Activated T-helper 2 cell treated with anti-CD3 and anti-CD28 coated beads, Interferon-gamma antibody, Interleukin-2, Interleukin-4, amounts not matched to agents 10 μg/mL and 5 μg/mL and 100 μg/mL, durations not matched to agents 14 hours and 24 hours and 36 hours (primary cell): ENCODE data around the gene RBM5. TPM values are rescaled to one million over a fixed set of nuclear protein-coding genes. Genes with fewer than 3 reads are reported as not detected.

Experiments used
- DNase-seq: peaks from one replicate; pipeline ENCODE4 v3.0.0; 2021; ENCODE audit warnings: low spot score
- H3K27ac Mint-ChIP-seq: one replicate; pipeline ENCODE4 v1.8.0; 2021; ENCODE audit warnings: mixed read lengths
- H3K27me3 Mint-ChIP-seq: one replicate; pipeline ENCODE4 v1.8.0; 2021; ENCODE audit warnings: low read depth, mixed read lengths
- H3K36me3 Mint-ChIP-seq: one replicate; pipeline ENCODE4 v1.8.0; 2021; ENCODE audit warnings: low read depth, mixed read lengths
- H3K4me1 Mint-ChIP-seq: one replicate; pipeline ENCODE4 v1.8.0; 2021; ENCODE audit warnings: low read depth, mixed read lengths
- H3K4me3 Mint-ChIP-seq: one replicate; pipeline ENCODE4 v1.8.0; 2021; ENCODE audit warnings: low read depth, mild to moderate bottlenecking, moderate library complexity, mixed read lengths
- H3K9me3 Mint-ChIP-seq: one replicate; pipeline ENCODE4 v1.8.0; 2021; ENCODE audit warnings: mixed read lengths
- intact Hi-C: fragments of 100-400 bp; cut with micrococcal nuclease; formaldehyde crosslinking; loops from one replicate; pipeline ENCODE4 v1.15.1; 2023
- total RNA-seq: library from RNA; stranded (reverse); gene quantifications from 2 replicates; pipeline ENCODE4 v1.2.3, GENCODE V29; 2022

Gene RBM5
- total RNA-seq, 1 donor from 2014 or later = 139 TPM

DNA sequence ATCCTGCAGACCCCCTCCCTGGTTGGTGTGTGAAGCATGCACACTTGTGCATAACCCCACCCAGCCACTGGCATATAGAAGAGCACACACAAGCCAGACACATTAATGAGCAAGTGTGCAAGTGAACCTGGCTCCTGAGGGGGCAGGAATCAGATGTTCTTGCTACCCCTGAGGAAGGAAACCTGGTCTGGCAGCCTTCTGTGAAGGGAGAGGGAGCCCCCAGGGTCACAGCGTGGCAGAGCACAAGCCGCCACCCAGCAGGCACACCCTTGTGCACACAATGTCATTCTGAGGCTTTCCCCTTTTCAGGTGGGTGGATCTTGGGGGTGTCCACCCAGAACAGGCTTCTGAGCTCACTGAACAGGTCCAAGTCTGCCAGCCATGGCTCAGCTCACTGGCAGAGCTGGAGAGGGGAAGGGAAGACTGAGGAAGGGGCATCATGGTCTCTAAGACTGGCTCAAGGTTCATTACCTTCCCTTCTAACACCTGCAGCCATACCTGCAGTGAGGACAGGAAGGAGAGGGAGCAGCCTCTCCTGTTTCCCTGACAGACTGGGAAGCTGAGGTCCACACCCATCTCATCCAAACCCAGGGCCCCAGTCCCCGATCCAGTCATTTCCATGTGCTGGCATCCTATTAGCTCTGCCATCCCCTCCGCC is 34.8 kb downstream of the RBM5 start:
- peaks cover 11% of the 10 kb centered on the region for H3K36me3 Mint-ChIP-seq
- intact Hi-C loops = no loop called here
- H3K27me3 Mint-ChIP-seq = no peaks in the 10 kb centered on the region
- H3K9me3 Mint-ChIP-seq = no peaks in the 10 kb centered on the region
- H3K27ac Mint-ChIP-seq = no peak overlapping the region
- H3K4me3 Mint-ChIP-seq = no peak overlapping the region
- no peak for DNase-seq
- H3K4me1 Mint-ChIP-seq = no peaks in the 10 kb centered on the region

DNA sequence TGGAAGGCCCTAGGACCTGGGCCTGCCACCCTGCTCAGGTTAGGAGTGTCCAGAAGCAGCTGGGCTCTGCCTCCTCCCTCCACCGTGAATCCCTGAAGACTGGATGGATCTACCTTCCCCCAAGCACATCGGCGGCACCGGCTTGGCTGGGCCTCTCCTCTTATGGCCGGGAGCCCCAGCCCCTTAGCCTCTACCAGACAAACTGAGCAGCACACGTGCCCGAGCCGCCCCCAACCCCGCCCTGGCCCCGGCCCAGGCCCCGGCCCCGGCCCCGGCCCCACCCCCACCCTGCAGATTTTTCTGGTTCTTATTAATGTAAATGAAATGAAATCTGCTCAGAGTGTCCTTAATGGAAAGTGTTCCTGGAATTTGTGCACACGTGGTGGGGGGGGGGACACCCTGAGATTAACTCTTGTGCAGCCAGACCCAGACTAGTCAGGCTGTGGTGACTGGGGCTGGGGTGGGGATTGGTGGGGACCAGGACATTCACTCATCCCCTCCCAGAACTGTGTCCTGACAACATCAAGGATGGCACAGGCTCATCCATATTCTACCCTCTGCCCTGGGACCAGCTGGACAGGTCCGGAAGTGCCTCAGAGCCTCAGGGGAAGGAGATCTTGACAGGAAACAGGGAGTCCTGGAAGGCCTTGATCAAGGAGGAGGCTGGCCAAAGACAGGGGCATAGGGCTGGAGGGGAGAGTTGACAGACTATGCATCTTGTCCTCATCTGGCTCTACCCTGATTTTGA is 35.5 kb downstream of the RBM5 start:
- DNase-seq = no peak
- Mint-ChIP-seq H3K4me3 (no peak overlapping the region), H3K36me3 (peaks cover 6% of the 10 kb centered on the region), H3K9me3 (no peaks in the 10 kb centered on the region), H3K4me1 (no peaks in the 10 kb centered on the region), H3K27me3 (no peaks in the 10 kb centered on the region), H3K27ac (no peak overlapping the region)
- intact Hi-C loops = no loop called here

DNA sequence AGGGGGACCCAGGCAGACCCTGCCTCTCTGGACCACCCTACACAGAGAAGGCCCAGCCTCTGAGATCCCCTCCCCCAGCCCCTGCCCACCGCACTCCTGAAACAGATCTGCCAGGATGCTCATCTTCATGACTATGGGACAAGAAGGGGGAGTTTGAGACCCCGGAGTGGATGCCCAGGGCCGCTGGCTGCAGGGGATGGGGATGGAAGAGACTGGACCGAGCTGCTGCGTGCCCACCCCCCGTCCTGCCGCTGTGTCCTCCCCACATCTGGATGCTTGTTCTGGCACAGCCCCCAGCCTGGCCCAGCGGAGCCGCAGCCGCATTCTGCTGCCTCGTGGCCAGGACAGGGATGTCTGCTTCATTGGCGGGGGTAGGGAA is 36.1 kb downstream of the RBM5 start:
- H3K36me3 Mint-ChIP-seq = peaks cover 5% of the 10 kb centered on the region
- no peaks in the 10 kb centered on the region for H3K27me3 Mint-ChIP-seq
- no peak overlapping the region for H3K27ac Mint-ChIP-seq
- H3K4me3 Mint-ChIP-seq = no peak overlapping the region
- no peak for DNase-seq
- H3K9me3 Mint-ChIP-seq = no peaks in the 10 kb centered on the region
- no peaks in the 10 kb centered on the region for H3K4me1 Mint-ChIP-seq
- intact Hi-C loops = no loop called here

DNA sequence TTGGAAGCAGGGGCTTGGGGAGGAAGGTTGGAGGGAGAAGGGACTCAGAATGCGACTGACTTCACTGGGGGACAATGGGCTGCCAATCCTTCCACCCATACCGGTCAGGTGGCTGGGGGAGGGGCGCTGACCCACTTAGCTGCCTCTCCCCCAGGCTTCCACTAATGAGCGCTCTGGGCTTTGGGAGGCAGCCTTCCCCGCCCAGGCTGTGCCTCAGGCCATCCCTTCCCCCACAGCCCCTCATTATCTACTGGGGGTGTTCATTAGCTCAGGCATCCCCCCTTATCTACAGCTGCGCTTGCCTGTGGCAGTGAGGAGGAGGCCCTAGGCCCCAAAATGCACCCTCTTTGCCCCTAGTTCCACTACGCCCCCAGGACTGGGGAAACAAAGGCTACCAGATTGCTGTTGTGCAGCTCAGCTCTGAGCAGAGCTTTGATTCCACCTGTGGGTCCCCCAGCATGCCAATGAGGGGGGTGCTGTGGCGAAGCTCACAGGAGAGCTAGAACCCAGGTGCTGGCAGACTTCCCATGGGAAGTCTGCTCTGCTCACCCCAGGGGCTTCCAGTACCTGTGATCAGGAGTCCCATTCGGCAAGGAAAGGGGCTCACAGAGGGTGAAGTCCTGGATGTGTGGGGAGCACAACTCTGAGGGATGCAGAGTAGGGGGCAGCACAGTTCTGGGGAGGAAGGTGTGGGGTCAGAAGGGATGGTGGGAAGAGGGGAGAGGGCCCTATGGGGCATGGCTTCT is 37.0 kb downstream of the RBM5 start:
- DNase-seq = no peak
- no peak overlapping the region for H3K4me3 Mint-ChIP-seq
- no peak overlapping the region for H3K27ac Mint-ChIP-seq
- no peaks in the 10 kb centered on the region for H3K9me3 Mint-ChIP-seq
- no peaks in the 10 kb centered on the region for H3K4me1 Mint-ChIP-seq
- H3K36me3 Mint-ChIP-seq = no peaks in the 10 kb centered on the region
- H3K27me3 Mint-ChIP-seq = no peaks in the 10 kb centered on the region
- intact Hi-C loops = no loop called here

DNA sequence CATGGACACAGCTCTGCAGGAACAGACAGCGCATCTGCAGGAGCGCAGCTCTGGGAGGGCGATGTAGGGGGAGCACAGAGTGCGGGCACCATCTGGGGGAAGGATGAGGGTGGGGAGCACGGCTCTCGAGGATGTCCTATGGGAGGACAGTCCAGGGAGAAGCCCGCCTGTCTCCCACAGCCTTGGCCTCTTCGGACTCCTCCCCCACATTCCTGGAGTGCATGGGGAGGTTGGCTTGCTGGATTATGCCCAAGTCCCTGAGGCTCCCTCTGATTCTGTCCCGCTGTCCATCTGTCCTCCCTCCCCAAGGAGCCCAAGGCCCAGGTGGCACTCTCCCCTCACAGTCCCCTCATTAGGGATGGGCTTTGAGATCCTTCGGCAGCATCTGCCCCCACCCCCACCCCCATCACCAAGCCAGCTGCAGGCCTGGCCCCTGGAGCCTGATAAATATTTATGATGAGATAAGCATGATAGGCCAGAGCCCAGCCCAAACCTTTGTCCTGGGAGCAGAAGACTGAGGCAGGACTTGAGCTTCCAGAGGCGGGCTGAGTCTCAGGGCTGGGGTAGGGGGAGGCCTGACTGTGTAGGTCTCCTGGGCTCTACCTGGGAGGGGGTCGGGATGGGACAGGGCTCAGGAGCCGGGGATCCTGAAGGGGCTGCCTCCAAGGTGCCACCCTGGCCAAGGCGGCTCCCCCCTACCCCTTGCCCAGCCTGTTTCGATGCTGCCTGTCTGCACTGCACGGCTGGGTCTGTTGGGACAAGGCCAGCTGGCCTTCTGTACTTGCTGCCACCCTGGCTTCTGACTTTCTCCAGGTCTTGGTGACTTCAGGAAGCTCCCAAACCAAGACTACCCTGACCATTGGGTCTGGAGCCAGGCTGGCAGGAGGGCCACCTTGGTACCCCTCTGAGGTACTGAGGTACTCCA is 37.8 kb downstream of the RBM5 start:
- Mint-ChIP-seq H3K27me3 (no peaks in the 10 kb centered on the region), H3K36me3 (no peaks in the 10 kb centered on the region), H3K27ac (no peak overlapping the region), H3K9me3 (no peaks in the 10 kb centered on the region), H3K4me3 (no peak overlapping the region), H3K4me1 (no peaks in the 10 kb centered on the region)
- intact Hi-C loops = no loop called here
- no peak for DNase-seq

DNA sequence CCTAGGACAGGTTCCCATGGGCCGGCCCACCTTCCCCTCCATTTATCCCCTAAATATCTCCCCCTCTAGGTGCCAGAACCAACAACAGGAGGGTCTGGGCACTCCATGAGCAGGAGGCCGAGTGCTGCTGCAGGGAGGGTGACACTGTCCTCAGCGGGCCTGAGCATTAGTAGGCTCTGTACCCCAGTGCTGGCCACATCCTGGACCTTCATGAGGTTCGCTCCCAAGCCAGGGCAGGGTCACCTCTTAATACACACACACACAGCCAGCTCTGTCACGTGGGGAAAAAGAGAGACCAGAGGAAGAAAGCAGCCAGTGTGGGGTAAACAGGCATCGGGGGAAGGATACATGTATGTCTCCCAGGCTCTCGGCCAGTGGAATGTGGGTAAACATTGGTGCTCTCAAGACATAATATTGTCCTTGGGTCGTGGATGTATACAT is 38.6 kb downstream of the RBM5 start:
- no peak overlapping the region for H3K27ac Mint-ChIP-seq
- intact Hi-C loops = no loop called here
- H3K36me3 Mint-ChIP-seq = no peaks in the 10 kb centered on the region
- no peak for DNase-seq
- no peaks in the 10 kb centered on the region for H3K4me1 Mint-ChIP-seq
- no peaks in the 10 kb centered on the region for H3K27me3 Mint-ChIP-seq
- no peaks in the 10 kb centered on the region for H3K9me3 Mint-ChIP-seq
- no peak overlapping the region for H3K4me3 Mint-ChIP-seq

DNA sequence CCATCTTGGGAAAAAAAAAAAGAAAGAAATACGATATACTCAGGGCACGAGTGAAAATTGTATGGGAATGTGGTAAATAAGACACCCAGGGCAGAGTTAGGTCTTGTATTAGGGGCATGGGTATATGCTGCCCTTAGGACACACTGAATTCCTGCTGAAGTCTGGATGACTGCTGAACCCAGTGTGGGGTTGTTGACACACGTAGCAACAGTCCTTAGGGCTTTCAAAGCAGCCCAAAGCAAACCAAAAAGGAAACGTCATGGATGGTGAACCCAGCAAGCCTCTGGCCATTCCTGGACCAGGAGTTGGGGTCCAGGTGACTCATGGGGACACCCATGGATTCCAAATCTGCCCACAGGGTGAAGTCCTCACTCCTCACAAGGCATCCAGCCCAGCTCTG is 39.3 kb downstream of the RBM5 start:
- H3K27ac Mint-ChIP-seq = no peak overlapping the region
- no peak overlapping the region for H3K4me3 Mint-ChIP-seq
- H3K4me1 Mint-ChIP-seq = no peaks in the 10 kb centered on the region
- H3K27me3 Mint-ChIP-seq = no peaks in the 10 kb centered on the region
- intact Hi-C loops = no loop called here
- H3K9me3 Mint-ChIP-seq = no peaks in the 10 kb centered on the region
- H3K36me3 Mint-ChIP-seq = no peaks in the 10 kb centered on the region
- DNase-seq = no peak

DNA sequence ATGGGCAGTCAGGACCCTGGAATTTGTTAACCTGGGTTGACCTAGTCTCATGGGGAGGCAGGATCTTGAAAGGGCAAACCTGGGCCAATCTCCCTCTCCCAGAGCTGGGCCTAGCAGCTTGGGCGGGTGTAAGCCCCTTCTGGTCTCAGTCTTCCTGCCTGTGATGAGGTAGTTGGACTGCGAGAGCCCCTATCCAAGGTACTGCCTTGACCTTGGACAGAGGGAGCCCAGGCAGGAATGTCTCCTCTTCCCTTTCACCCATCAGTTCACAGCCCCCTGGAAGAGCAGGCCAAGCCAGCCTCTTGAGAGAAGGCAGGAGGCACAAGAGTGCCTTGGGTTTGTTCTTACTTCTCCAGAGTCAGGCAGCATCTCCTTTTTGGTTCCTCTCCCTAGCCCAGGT is 41.7 kb downstream of the RBM5 start:
- H3K36me3 Mint-ChIP-seq = no peaks in the 10 kb centered on the region
- no peak overlapping the region for H3K27ac Mint-ChIP-seq
- DNase-seq = no peak
- intact Hi-C loops = no loop called here
- no peaks in the 10 kb centered on the region for H3K9me3 Mint-ChIP-seq
- H3K4me1 Mint-ChIP-seq = no peaks in the 10 kb centered on the region
- H3K4me3 Mint-ChIP-seq = no peak overlapping the region
- H3K27me3 Mint-ChIP-seq = no peaks in the 10 kb centered on the region

DNA sequence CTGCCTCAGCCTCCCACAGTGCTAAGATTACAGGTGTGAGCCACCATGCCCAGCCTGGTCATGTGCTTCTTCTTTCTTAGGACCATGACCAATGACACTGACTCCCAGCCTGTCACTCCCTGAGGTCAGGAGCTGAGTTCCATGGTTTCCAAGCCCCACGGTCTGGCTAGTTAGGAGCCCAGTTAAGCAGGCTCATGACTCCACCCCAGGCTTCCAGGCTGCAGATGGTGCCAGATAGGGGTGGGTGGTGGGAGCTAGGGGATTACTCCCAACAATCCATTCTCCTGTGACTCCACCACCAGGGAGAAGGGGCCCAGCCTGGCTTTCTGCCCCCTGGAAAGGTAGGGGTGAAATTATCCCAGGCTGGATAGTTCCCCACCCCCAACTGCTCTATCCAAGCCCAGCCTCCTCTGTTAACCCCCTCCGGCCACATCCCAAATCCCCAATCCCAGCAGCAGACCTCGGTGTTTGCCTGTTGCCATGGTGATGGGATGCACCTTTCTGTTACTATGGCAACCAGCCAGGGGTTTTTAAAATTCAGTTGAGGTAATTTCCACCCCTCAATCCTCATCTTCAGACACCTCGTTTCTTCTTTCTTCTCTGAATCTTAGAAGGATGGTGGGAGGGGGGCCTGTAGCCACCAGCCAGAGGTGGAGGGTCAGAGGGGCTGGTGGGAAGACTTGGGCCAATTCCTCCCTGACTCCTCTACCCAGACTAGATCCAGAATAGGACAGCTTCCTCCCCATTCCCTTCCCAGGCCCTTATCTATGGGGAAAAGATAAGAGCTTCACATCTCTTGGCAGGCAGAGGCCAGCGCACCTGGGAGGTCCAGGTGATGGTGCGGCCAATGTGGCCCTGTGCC is 43.9 kb downstream of the RBM5 start:
- Mint-ChIP-seq H3K36me3 (no peaks in the 10 kb centered on the region), H3K4me1 (no peaks in the 10 kb centered on the region), H3K27me3 (no peaks in the 10 kb centered on the region), H3K27ac (no peak overlapping the region), H3K9me3 (no peaks in the 10 kb centered on the region), H3K4me3 (no peak overlapping the region)
- intact Hi-C loops = no loop called here
- no peak for DNase-seq

DNA sequence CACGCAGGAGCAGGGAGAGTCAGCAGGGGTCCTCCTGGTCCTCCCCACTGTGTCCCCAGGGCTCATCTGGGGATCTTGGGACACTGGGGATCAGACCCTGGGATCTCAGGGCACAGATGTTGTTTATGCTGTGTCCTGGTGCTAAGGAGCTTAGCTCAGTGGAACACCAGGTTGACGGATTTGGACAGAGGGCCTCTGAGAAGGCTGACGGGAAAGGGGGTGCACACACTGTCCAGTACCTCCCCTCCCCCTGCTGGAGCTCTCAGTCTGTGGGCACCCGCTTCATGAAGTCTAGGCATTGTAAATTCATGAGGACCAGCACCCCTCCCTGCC is 44.5 kb downstream of the RBM5 start:
- intact Hi-C loops = no loop called here
- H3K36me3 Mint-ChIP-seq = no peaks in the 10 kb centered on the region
- no peaks in the 10 kb centered on the region for H3K9me3 Mint-ChIP-seq
- no peak for DNase-seq
- no peaks in the 10 kb centered on the region for H3K27me3 Mint-ChIP-seq
- no peak overlapping the region for H3K4me3 Mint-ChIP-seq
- H3K27ac Mint-ChIP-seq = no peak overlapping the region
- H3K4me1 Mint-ChIP-seq = peaks cover 2% of the 10 kb centered on the region

DNA sequence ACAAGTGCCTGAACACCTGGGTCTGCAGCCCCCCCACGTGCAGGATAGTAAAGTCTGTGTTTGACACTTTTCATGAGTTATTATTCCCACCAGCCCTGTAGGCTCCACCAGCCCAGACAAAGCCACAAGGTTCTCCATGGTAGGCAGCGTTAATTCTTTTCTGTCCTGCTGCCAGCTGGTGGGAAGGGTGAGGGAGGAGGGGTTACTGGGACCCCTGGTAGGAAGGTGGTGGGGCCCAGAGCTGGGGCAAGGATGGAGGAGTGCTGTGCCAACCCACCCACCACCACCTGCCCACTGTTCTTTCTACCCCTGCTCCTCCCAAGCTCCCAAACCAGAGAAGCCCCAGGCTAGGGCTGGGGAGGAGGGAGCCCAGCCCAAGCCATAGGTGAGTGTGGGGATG is 45.6 kb downstream of the RBM5 start:
- Mint-ChIP-seq H3K4me1 (peaks cover 6% of the 10 kb centered on the region), H3K36me3 (no peaks in the 10 kb centered on the region), H3K27me3 (no peaks in the 10 kb centered on the region), H3K9me3 (no peaks in the 10 kb centered on the region), H3K4me3 (no peak overlapping the region), H3K27ac (no peak overlapping the region)
- DNase-seq = no peak
- intact Hi-C loops = no loop called here

DNA sequence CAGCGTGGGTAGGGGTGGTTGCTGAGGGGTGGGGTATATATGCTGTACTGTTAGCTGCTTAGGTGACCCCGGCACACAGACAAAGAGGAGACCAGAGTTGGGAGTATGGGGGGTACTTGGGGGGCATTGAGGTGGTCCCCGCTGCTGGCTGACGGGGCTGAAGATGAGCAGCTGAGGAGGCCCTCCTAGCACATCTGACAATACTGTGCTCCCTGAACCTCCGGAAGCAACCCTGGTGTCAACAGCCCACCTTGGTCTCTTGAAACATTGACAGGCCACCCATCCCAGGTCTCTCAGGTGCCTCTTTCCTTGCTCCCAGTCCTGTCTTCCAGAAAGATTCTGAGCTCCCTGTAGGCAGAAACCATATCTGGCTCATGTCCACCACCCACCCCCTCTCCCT is 47.2 kb downstream of the RBM5 start:
- no peak overlapping the region for H3K4me3 Mint-ChIP-seq
- no peaks in the 10 kb centered on the region for H3K9me3 Mint-ChIP-seq
- DNase-seq = no peak
- H3K27ac Mint-ChIP-seq = no peak overlapping the region
- H3K4me1 Mint-ChIP-seq = peaks cover 6% of the 10 kb centered on the region
- intact Hi-C loops = no loop called here
- H3K36me3 Mint-ChIP-seq = no peaks in the 10 kb centered on the region
- no peaks in the 10 kb centered on the region for H3K27me3 Mint-ChIP-seq
